ENCODE data around the gene TPK1.

GRCh38 chr7:144517749-144518148 lies 318.1 kb downstream of the TPK1 start:
- no peak for TF ChIP-seq POLR2A (IDR thresholded peaks at IDR 0.05; ENCODE audit: control extremely low read depth in 1 of 2, low read depth in 2 of 2, low read length in 2 of 2)
- no peak for TF ChIP-seq CTCF (IDR thresholded peaks at IDR 0.05; ENCODE audit: control extremely low read depth in 1 of 3, insufficient read depth in 1 of 3, low read depth in 1 of 3, low read length in 3 of 3)
- no peak for TF ChIP-seq POLR2AphosphoS5 (IDR thresholded peaks at IDR 0.05; ENCODE audit: low read depth, low read length)
- TF ChIP-seq GABPA (IDR thresholded peaks at IDR 0.05; ENCODE audit: borderline replicate concordance, insufficient read depth, low read length), result no peak
- TF ChIP-seq CEBPB (IDR thresholded peaks at IDR 0.05; ENCODE audit: low read depth, low read length), result no peak
- TF ChIP-seq TCF12 (IDR thresholded peaks at IDR 0.05; ENCODE audit: low read depth, low read length), result no peak
- TF ChIP-seq SP1 (IDR thresholded peaks at IDR 0.05; ENCODE audit: low read depth, low read length), result no peak
- TF ChIP-seq MAX (IDR thresholded peaks at IDR 0.05), result no peak
- TF ChIP-seq CHD1 (IDR thresholded peaks at IDR 0.05; ENCODE audit: low read depth, low read length), result no peak
- TF ChIP-seq JUN (IDR thresholded peaks at IDR 0.05; ENCODE audit: low read depth, low read length), result no peak

Measured in H1 (cell line).